Pancreas (tissue), 10 donors: ENCODE measurements around the gene GALE. TPM values are rescaled to one million over a fixed set of nuclear protein-coding genes. Genes with fewer than 3 reads are reported as not detected.
"Not testable (repeated sequence)": the region's sequence is repeated elsewhere in the genome, so short reads cannot be mapped to it uniquely, and the experiment has no call there.

Experiments used
- ATAC-seq, 4 donors: fragments of 200-7000 bp; cut with Tn5 transposase; one replicate each; pipeline versions ENCODE4 v1.8.0 to v1.9.1; 2020; ENCODE audit warnings: mild to moderate bottlenecking in 4 of 4, moderate library complexity in 4 of 4
- DNase-seq, 6 donors: peaks; one replicate each; pipeline ENCODE4 v3.0.0-alpha.2; 2020
- FAIRE-seq: peaks from 2 replicates; lab custom pipeline; 2012; peaks lifted over from hg19 to GRCh38; lab: Jason Lieb, UNC
- H3K27ac ChIP-seq, 4 donors: fragments of 200-600 bp; sonication (generic); 1 replicate in 3 of 4; 2 replicates in 1 of 4; pipeline versions ENCODE4 v1.5.0 to v1.8.0; 2020
- H3K27me3 ChIP-seq, 4 donors: fragments of 200-600 bp; one replicate each; pipeline ENCODE4 v1.8.0; 2021
- H3K36me3 ChIP-seq, 3 donors: fragments of 200-600 bp; sonication (generic) in 1 of 3; one replicate each; pipeline versions ENCODE4 v1.5.0 to v1.8.0; 2020 to 2021
- H3K4me1 ChIP-seq, 3 donors: fragments of 200-600 bp; one replicate each; pipeline ENCODE4 v1.8.0; 2021
- H3K4me3 ChIP-seq, 4 donors: fragments of 200-600 bp; sonication (generic) in 2 of 4; one replicate each; pipeline versions ENCODE4 v1.5.0 to v1.8.0; 2020 to 2021
- H3K9me3 ChIP-seq, 4 donors: fragments of 200-600 bp; one replicate each; pipeline ENCODE4 v1.8.0; 2021
- CTCF ChIP-seq, 4 donors: fragments of 200-600 bp; sonication (generic) in 3 of 4; IDR thresholded peaks; one replicate each; pipeline versions ENCODE4 v1.5.0 to v1.8.0; 2021; ENCODE audit warnings: antibody characterized with exemption in 4 of 4
- WGBS, 2 donors: extraction: QIAGEN DNeasy Blood & Tissue Kit; methylation state at CpG; one replicate each; pipeline ENCODE4 v1.1.7; 2013; 5-methylcytosine and 5-hydroxymethylcytosine counted together
- intact Hi-C, 3 donors: fragments of 100-400 bp; cut with DNase I; formaldehyde crosslinking; loops; one replicate each; pipeline versions ENCODE4 v1.11.1 to v1.14.2; 2022
- polyA plus RNA-seq, 2 donors: library from polyadenylated mRNA; stranded (reverse); fragments of 200-250 nt; gene quantifications; one replicate each; pipeline ENCODE4 v1.2.3, GENCODE V29; 2013
- total RNA-seq, 6 donors: library from RNA; stranded (reverse); fragmentation: NEBNext Ultra II Directional in 4 of 6; extraction: Animal tissue kit (Norgen Biotek cat#: 25700) in 4 of 6; gene quantifications; one replicate each; pipeline versions ENCODE4 v1.2.1 to v1.2.4, GENCODE V29; 2021 to 2023
- donor health status: healthy with polysubstance abuse.
- donor health status: DM: no; HTN: no; CAD: no; lungs with moderate emphysema.
- donor health status: DM: no; HTN: no; CAD: no.
- donor health status: control.
- donor health status: control.
- donor health status: Bipolar disorder and iron deficiency.
- donor health status: DM: yes; HTN: yes; CAD: no.
- donor health status: DM: no; HTN: no; CAD: no.
- donor health status: DM: no; HTN: no; CAD: no.
- donor health status: DM: yes; HTN: yes; CAD: no.

Gene GALE
- total and polyA plus RNA-seq, 8 donors: 5.6 to 34.6 (median 13.4) TPM

- WGBS, 2 donors: 82 to 95% methylated on average over 5 of the region's 5 CpGs
- ATAC-seq: no peak
- H3K27ac ChIP-seq: no peak overlapping the region
- no peak for DNase-seq
- H3K27me3 ChIP-seq: no peaks in the 10 kb centered on the region
- H3K9me3 ChIP-seq: no peaks in the 10 kb centered on the region
- peaks cover 0 to 3% (median 0%) of the 10 kb centered on the region in 3 donors for H3K4me1 ChIP-seq
- no peak for TF ChIP-seq CTCF (IDR thresholded peaks at IDR 0.05)
- H3K4me3 ChIP-seq: no peak overlapping the region
- peaks cover 0 to 24% (median 0%) of the 10 kb centered on the region in 3 donors for H3K36me3 ChIP-seq
- FAIRE-seq: no peak
- intact Hi-C loops: no loop called here
Observed at GRCh38 chr1:23843644-23844043, 43.1 kb upstream of the GALE start.

- H3K36me3 ChIP-seq: no peaks in the 10 kb centered on the region
Observed at GRCh38 chr1:23838401-23838866, 37.9 kb upstream of the GALE start.

GRCh38 chr1:23837908-23838307, 37.4 kb upstream of the GALE start:
- Histone ChIP-seq H3K4me1 (peaks cover 0 to 3% (median 0%) of the 10 kb centered on the region in 3 donors), H3K4me3 (peak overlapping the region in 2 of 4 donors; percentile 22 to 41), H3K27ac (no peak overlapping the region), H3K27me3 (no peaks in the 10 kb centered on the region), H3K36me3 (no peaks in the 10 kb centered on the region), H3K9me3 (no peaks in the 10 kb centered on the region)
- TF ChIP-seq CTCF (IDR thresholded peaks at IDR 0.05): no peak
- 10 to 11% methylated on average over 13 of the region's 13 CpGs for WGBS, 2 donors
- FAIRE-seq (no peak), ATAC-seq (peak; percentile 27 to 55 (median 36)), DNase-seq (peak in 4 of 6 donors; percentile 11 to 52 (median 40))
- intact Hi-C loops: no loop called here

More at GRCh38 chr1:23838401-23838866, 37.9 kb upstream of the GALE start:
- no peaks in the 10 kb centered on the region for H3K27me3 ChIP-seq
- ATAC-seq (peak; percentile 98 to 100 (median 100)), FAIRE-seq (no peak), DNase-seq (peak; percentile 57 to 87 (median 76))
- 0 to 1% methylated on average over 21 of the region's 21 CpGs for WGBS, 2 donors
- H3K9me3 ChIP-seq: no peaks in the 10 kb centered on the region
- peaks cover 0 to 3% (median 0%) of the 10 kb centered on the region in 3 donors for H3K4me1 ChIP-seq
- intact Hi-C loops: no loop called here
- H3K27ac ChIP-seq: no peak overlapping the region
- no peak for TF ChIP-seq CTCF (IDR thresholded peaks at IDR 0.05)
- H3K4me3 ChIP-seq: peak overlapping the region in 2 of 4 donors; percentile 22 to 41

- no peaks in the 10 kb centered on the region for H3K9me3 ChIP-seq
- H3K27ac ChIP-seq: no peak overlapping the region
- no peaks in the 10 kb centered on the region for H3K36me3 ChIP-seq
- intact Hi-C loops: no loop called here
- no peaks in the 10 kb centered on the region for H3K27me3 ChIP-seq
- no peak overlapping the region for H3K4me3 ChIP-seq
- TF ChIP-seq CTCF (IDR thresholded peaks at IDR 0.05): no peak
- WGBS, 2 donors: 51 to 74% methylated on average over 3 of the region's 3 CpGs
- ATAC-seq: no peak
- DNase-seq: no peak
- peaks cover 0 to 3% (median 0%) of the 10 kb centered on the region in 3 donors for H3K4me1 ChIP-seq
- FAIRE-seq: no peak
Observed at GRCh38 chr1:23836037-23836436, 35.5 kb upstream of the GALE start.

GRCh38 chr1:23834156-23834555, 33.6 kb upstream of the GALE start:
- not testable (repeated sequence) for H3K27me3 ChIP-seq, FAIRE-seq
- WGBS, 2 donors: 70 to 81% methylated on average over 6 of the region's 6 CpGs

More at GRCh38 chr1:23834156-23834555, 33.6 kb upstream of the GALE start:
- H3K27ac ChIP-seq, intact Hi-C loops, DNase-seq, ATAC-seq, H3K36me3 ChIP-seq, H3K4me3 ChIP-seq, H3K4me1 ChIP-seq, H3K9me3 ChIP-seq: not testable (repeated sequence)
